Esophagus (tissue), 2 donors: Measurements from ENCODE around the gene FKBP10. TPM values are rescaled to one million over a fixed set of nuclear protein-coding genes. Genes with fewer than 3 reads are reported as not detected.
"Not testable (repeated sequence)": the region's sequence is repeated elsewhere in the genome, so short reads cannot be mapped to it uniquely, and the experiment has no call there.

Experiments
- H3K27ac ChIP-seq, 2 donors: one replicate each; pipeline ENCODE4 v1.5.1; 2013; ENCODE audit warnings: low read depth in 2 of 2, mild to moderate bottlenecking in 2 of 2, inconsistent platforms in 1 of 2, low read length in 1 of 2, moderate library complexity in 1 of 2
- H3K27me3 ChIP-seq, 2 donors: one replicate each; pipeline ENCODE4 v1.6.1; 2013; ENCODE audit warnings: low read length in 2 of 2, control low read depth in 1 of 2, mild to moderate bottlenecking in 1 of 2; ENCODE audit not compliant: insufficient read depth in 2 of 2, control insufficient read depth in 1 of 2
- H3K36me3 ChIP-seq, 2 donors: one replicate each; pipeline ENCODE4 v1.6.1; 2013; ENCODE audit warnings: low read length in 1 of 2; ENCODE audit not compliant: control insufficient read depth in 2 of 2, insufficient read depth in 2 of 2
- H3K4me1 ChIP-seq, 2 donors: one replicate each; pipeline ENCODE4 v1.6.1; 2013; ENCODE audit warnings: low read length in 1 of 2; ENCODE audit not compliant: control insufficient read depth in 2 of 2, insufficient read depth in 2 of 2
- H3K4me3 ChIP-seq, 2 donors: one replicate each; pipeline ENCODE4 v1.5.1; 2013; ENCODE audit warnings: low read length in 2 of 2, mild to moderate bottlenecking in 2 of 2, low read depth in 1 of 2, moderate library complexity in 1 of 2
- H3K9me3 ChIP-seq, 2 donors: one replicate each; pipeline ENCODE4 v1.6.1; 2013; ENCODE audit warnings: mild to moderate bottlenecking in 2 of 2, low read depth in 1 of 2, low read length in 1 of 2, moderate library complexity in 1 of 2; ENCODE audit not compliant: control insufficient read depth in 2 of 2, insufficient read depth in 1 of 2
- WGBS, 2 donors: extraction: QIAGEN DNeasy Blood & Tissue Kit; methylation state at CpG; one replicate each; pipeline ENCODE4 v1.1.7; 2013; 5-methylcytosine and 5-hydroxymethylcytosine counted together
- polyA plus RNA-seq, 2 donors: library from polyadenylated mRNA; stranded (reverse); fragments of 200-250 nt; gene quantifications; one replicate each; pipeline ENCODE4 v1.2.3, GENCODE V29; 2013
- donor health status: healthy with polysubstance abuse.
- donor health status: Bipolar disorder and iron deficiency.

Gene FKBP10
- polyA plus RNA-seq, 2 donors = 5.8 to 5.9 TPM

DNA sequence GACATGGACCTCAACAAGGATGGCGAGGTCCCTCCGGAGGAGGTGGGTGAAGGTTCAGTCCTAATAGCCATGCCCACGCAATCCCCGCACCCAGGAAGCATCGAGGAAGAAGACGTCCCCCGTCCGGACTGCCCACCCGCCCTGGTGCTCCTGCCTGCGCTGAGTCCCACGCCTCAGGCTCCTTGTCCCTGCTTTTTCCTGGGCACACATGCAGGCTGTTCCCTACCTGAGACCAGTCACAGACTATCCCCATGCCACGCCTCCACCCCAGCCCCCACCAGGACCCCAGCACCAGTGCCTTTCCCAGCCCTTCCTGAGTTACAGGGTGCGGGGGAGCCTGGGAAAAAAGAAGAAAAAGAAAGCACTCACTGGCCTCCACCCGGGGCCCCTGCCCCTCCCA lies 9.0 kb downstream of the FKBP10 start:
- no peaks in the 10 kb centered on the region for H3K27me3 ChIP-seq
- peaks cover 4 to 5% of the 10 kb centered on the region in 2 donors for H3K36me3 ChIP-seq
- 83 to 85% methylated on average over 14 of the region's 14 CpGs for WGBS, 2 donors
- H3K4me1 ChIP-seq = no peaks in the 10 kb centered on the region
- H3K27ac ChIP-seq = no peak overlapping the region
- H3K4me3 ChIP-seq = no peak overlapping the region
- H3K9me3 ChIP-seq = no peaks in the 10 kb centered on the region

GRCh38 chr17:41822216-41823140 lies 9.7 kb downstream of the FKBP10 start:
- no peak overlapping the region for H3K27ac ChIP-seq
- WGBS, 2 donors = 77 to 78% methylated on average over 12 of the region's 12 CpGs
- H3K27me3 ChIP-seq = no peaks in the 10 kb centered on the region
- no peaks in the 10 kb centered on the region for H3K4me1 ChIP-seq
- peaks cover 4 to 5% of the 10 kb centered on the region in 2 donors for H3K36me3 ChIP-seq
- no peaks in the 10 kb centered on the region for H3K9me3 ChIP-seq
- no peak overlapping the region for H3K4me3 ChIP-seq

GRCh38 chr17:41823141-41823524 lies 10.3 kb downstream of the FKBP10 start:
- Histone ChIP-seq H3K4me1 (no peaks in the 10 kb centered on the region), H3K27me3 (no peaks in the 10 kb centered on the region), H3K9me3 (no peaks in the 10 kb centered on the region), H3K4me3 (no peak overlapping the region), H3K36me3 (peaks cover 4 to 5% of the 10 kb centered on the region in 2 donors), H3K27ac (no peak overlapping the region)
- 80 to 100% methylated on average over 1 of the region's 1 CpG for WGBS, 2 donors

DNA sequence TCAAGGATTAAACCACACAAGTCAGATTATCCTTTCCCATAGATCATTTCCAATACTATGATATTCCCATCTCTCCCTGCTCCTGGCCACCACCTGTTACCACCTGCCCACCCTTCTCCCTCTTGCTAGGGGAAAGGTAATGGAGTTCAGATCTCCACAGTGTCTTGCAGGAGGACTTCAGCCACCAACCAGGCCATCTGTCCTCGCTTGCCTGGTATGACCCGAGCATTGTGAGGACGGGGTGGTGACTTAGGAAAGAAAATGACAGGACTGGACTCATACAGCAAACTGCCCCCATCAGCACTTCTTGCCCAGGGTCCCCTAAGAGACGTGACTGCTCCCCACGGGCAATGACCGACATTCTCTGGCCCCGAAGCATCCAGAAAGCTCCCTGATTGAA lies 10.8 kb downstream of the FKBP10 start:
- H3K36me3 ChIP-seq = peaks cover 5% of the 10 kb centered on the region in 2 donors
- no peaks in the 10 kb centered on the region for H3K9me3 ChIP-seq
- H3K4me1 ChIP-seq = no peaks in the 10 kb centered on the region
- H3K4me3 ChIP-seq = no peak overlapping the region
- WGBS, 2 donors = 90 to 91% methylated on average over 7 of the region's 7 CpGs
- H3K27me3 ChIP-seq = no peaks in the 10 kb centered on the region
- no peak overlapping the region for H3K27ac ChIP-seq

- Histone ChIP-seq H3K27me3 (no peaks in the 10 kb centered on the region), H3K9me3 (no peaks in the 10 kb centered on the region), H3K4me1 (no peaks in the 10 kb centered on the region), H3K36me3 (peaks cover 5 to 6% of the 10 kb centered on the region in 2 donors), H3K27ac (no peak overlapping the region), H3K4me3 (no peak overlapping the region)
- WGBS, 2 donors = 62 to 68% methylated on average over 7 of the region's 7 CpGs
Observed at GRCh38 chr17:41824086-41824485, 11.3 kb downstream of the FKBP10 start.

DNA sequence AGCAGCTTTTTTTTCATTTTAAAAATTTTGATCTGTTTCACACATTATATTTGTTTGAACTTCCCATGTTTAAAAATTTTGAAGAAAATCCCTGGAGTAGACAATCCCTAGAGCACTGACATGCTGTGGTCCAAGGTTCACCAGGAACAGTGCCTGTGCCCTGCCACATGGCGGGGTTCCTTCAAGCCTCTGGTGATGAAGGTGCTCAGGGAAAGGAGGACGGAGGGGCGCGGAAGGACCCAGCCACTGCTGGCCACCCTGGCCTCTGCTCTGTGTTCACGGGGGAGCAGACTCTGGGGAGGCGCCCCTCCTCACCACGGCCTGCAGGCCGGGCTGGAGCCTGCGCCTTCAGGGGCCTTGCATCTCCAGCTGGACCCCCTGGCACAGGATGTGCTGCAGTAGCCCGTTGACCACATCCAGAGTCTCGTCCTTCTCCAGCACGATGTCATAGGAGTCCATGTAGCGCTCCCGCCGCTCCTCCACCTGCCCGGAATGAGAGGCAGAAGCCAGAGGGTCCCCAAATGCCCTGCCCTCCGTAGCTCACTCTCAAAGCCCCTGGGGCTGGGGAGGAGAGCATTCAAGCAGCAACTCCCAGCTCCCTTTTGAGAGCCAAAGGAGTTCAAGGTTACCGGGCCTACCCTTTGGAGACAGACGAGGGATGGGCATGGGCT lies 12.5 kb downstream of the FKBP10 start:
- H3K36me3 ChIP-seq = peaks cover 6 to 9% of the 10 kb centered on the region in 2 donors
- no peaks in the 10 kb centered on the region for H3K9me3 ChIP-seq
- 88% methylated on average over 19 of the region's 19 CpGs for WGBS, 2 donors
- no peak overlapping the region for H3K27ac ChIP-seq
- H3K4me3 ChIP-seq = no peak overlapping the region
- no peaks in the 10 kb centered on the region for H3K27me3 ChIP-seq
- no peaks in the 10 kb centered on the region for H3K4me1 ChIP-seq

- H3K4me3 ChIP-seq, H3K9me3 ChIP-seq, H3K4me1 ChIP-seq, H3K27me3 ChIP-seq, H3K27ac ChIP-seq: not testable (repeated sequence)
- WGBS, 2 donors = 85 to 86% methylated on average over 10 of the region's 10 CpGs
- peaks cover 11 to 14% of the 10 kb centered on the region in 2 donors for H3K36me3 ChIP-seq
Observed at GRCh38 chr17:41829961-41830360, 17.2 kb downstream of the FKBP10 start.

- Histone ChIP-seq H3K27ac (peak overlapping the region; percentile 44 to 56), H3K36me3 (peaks cover 2 to 7% of the 10 kb centered on the region in 2 donors), H3K9me3 (no peaks in the 10 kb centered on the region), H3K4me3 (peak overlapping the region; percentile 72 to 78), H3K4me1 (peaks cover 0 to 4% of the 10 kb centered on the region in 2 donors), H3K27me3 (no peaks in the 10 kb centered on the region)
- WGBS, 2 donors = 14 to 21% methylated on average over 10 to 13 of the region's 13 CpGs
Observed at GRCh38 chr17:41835214-41835799, 22.5 kb downstream of the FKBP10 start.

- H3K9me3 ChIP-seq = no peaks in the 10 kb centered on the region
- H3K4me3 ChIP-seq = peak within 1 kb of the TSS; percentile 72 to 78
- WGBS, 2 donors = 1 to 2% methylated on average over 44 to 72 of the region's 72 CpGs
- H3K4me1 ChIP-seq = peaks cover 0 to 4% of the 10 kb centered on the region in 2 donors
- no peaks in the 10 kb centered on the region for H3K27me3 ChIP-seq
- H3K36me3 ChIP-seq = peaks cover 2 to 7% of the 10 kb centered on the region in 2 donors
- H3K27ac ChIP-seq = peak within 1 kb of the TSS; percentile 44 to 56
Observed at GRCh38 chr17:41835800-41836549, 23.2 kb downstream of the FKBP10 start, which contains the start of gene NT5C3B. NT5C3B (minus strand) TSS chr17:41836232; CDS start chr17:41836193, 39 bp downstream.
